Activated CD4-positive, alpha-beta T cell treated with anti-CD3 and anti-CD28 coated beads for 1 hour (primary cell): Measurements from ENCODE around the gene UGT1A8.
"Not testable (repeated sequence)": the region's sequence is repeated elsewhere in the genome, so short reads cannot be mapped to it uniquely, and the experiment has no call there.

Source experiments
- DNase-seq: peaks from one replicate; pipeline ENCODE4 v3.0.0-alpha.2; 2020

Gene UGT1A8

GRCh38 chr2:233689031-233689430 lies 71.6 kb downstream of the UGT1A8 start:
- no peak for DNase-seq

GRCh38 chr2:233689501-233689900 lies 72.1 kb downstream of the UGT1A8 start:
- DNase-seq = no peak

- DNase-seq = no peak
These were observed 73.0 kb downstream of the UGT1A8 start for GRCh38 chr2:233690444-233690843.

GRCh38 chr2:233691443-233692433 lies 74.3 kb downstream of the UGT1A8 start:
- no peak for DNase-seq

- no peak for DNase-seq
These were observed 75.2 kb downstream of the UGT1A8 start, which contains the start of gene UGT1A6 for GRCh38 chr2:233692648-233693047. UGT1A6 (plus strand) TSS chr2:233692890; CDS start chr2:233693005, 115 bp downstream.

GRCh38 chr2:233693963-233694362 lies 76.5 kb downstream of the UGT1A8 start:
- no peak for DNase-seq

- no peak for DNase-seq
These were observed 81.3 kb downstream of the UGT1A8 start for GRCh38 chr2:233698740-233699139.

- DNase-seq = no peak
These were observed 82.1 kb downstream of the UGT1A8 start for GRCh38 chr2:233699424-233700027.

GRCh38 chr2:233700028-233700635 lies 82.7 kb downstream of the UGT1A8 start:
- DNase-seq = no peak

- not testable (repeated sequence) for DNase-seq
These were observed 83.4 kb downstream of the UGT1A8 start for GRCh38 chr2:233700842-233701241.

- DNase-seq = no peak
These were observed 84.8 kb downstream of the UGT1A8 start for GRCh38 chr2:233702238-233702637.

- DNase-seq = no peak
These were observed 88.6 kb downstream of the UGT1A8 start for GRCh38 chr2:233705911-233706506.

GRCh38 chr2:233706720-233707119 lies 89.3 kb downstream of the UGT1A8 start:
- DNase-seq = no peak

GRCh38 chr2:233707940-233708644 lies 90.7 kb downstream of the UGT1A8 start:
- no peak for DNase-seq

- no peak for DNase-seq
These were observed 91.5 kb downstream of the UGT1A8 start for GRCh38 chr2:233708942-233709341.

GRCh38 chr2:233711312-233712008 lies 94.0 kb downstream of the UGT1A8 start:
- peak; percentile 42 for DNase-seq

GRCh38 chr2:233712611-233713261 lies 95.3 kb downstream of the UGT1A8 start, which contains the start of gene UGT1A5:
UGT1A5 (plus strand) TSS chr2:233712907; CDS start chr2:233712992, 85 bp downstream.
- DNase-seq = no peak

GRCh38 chr2:233713262-233713615 lies 95.8 kb downstream of the UGT1A8 start:
- no peak for DNase-seq

- no peak for DNase-seq
These were observed 96.7 kb downstream of the UGT1A8 start for GRCh38 chr2:233714121-233714520.

GRCh38 chr2:233718552-233718951 lies 101.1 kb downstream of the UGT1A8 start, which contains the start of gene UGT1A4:
UGT1A4 (plus strand) TSS chr2:233718736; CDS start chr2:233718821, 85 bp downstream.
- no peak for DNase-seq

- no peak for DNase-seq
These were observed 111.4 kb downstream of the UGT1A8 start, which contains the start of gene UGT1A3 for GRCh38 chr2:233728723-233729301. UGT1A3 (plus strand) TSS chr2:233729042; CDS start chr2:233729127, 85 bp downstream.
